HCT116 (cell line): Measurements from ENCODE around the gene PHF2. TPM values are rescaled to one million over a fixed set of nuclear protein-coding genes. Genes with fewer than 3 reads are reported as not detected.

Source experiments
- ATAC-seq: fragments of 200-7000 bp; cut with Tn5 transposase; 2 replicates; pipeline ENCODE4 v1.9.1; 2020; ENCODE audit warnings: mild to moderate bottlenecking, moderate library complexity
- BruUV-seq: library from RNA; stranded (reverse); fragments of 400-500 nt; replicated peaks from 2 replicates; lab custom pipeline; 2021; lab: Mats Ljungman, UMichigan
- CTCF ChIA-PET: fragments of 300-600 bp; sonication (Branson Sonifier 250); formaldehyde crosslinking; loops from one replicate; lab custom pipeline; 2021; ENCODE audit warnings: antibody characterized with exemption; lab: Charles Lee
- POLR2A ChIA-PET: fragments of 300-600, 350-600 bp; sonication (Branson Sonifier 250); formaldehyde crosslinking; loops from one replicate; lab custom pipeline; 2021; ENCODE audit warnings: antibody characterized with exemption; lab: Charles Lee
- RAD21 ChIA-PET, 2 experiments: fragments of 300-600 bp; sonication (Branson Sonifier 250); formaldehyde crosslinking; loops; one replicate each; lab custom pipeline; 2023; ENCODE audit warnings: low total read pairs in 2 of 2; ENCODE audit not compliant: uncharacterized antibody in 2 of 2, unreplicated experiment in 2 of 2, low non-redundant PET in 1 of 2; lab: Charles Lee
- DNase-seq: peaks from one replicate; pipeline ENCODE4 v3.0.0-alpha.2; 2010; ENCODE audit warnings: low read depth, low spot score
- H2AFZ ChIP-seq: fragments of 200-600 bp; shearing (Covaris generic), sonication (generic); 2 replicates; pipeline ENCODE4 v1.6.1; 2017; ENCODE audit warnings: low read depth, mixed run types, mixed read lengths, antibody characterized with exemption, low read length; ENCODE audit not compliant: poor library complexity, severe bottlenecking
- H3K27ac ChIP-seq: 2 replicates; pipeline ENCODE4 v1.5.1; 2012; ENCODE audit warnings: low read depth, low read length
- H3K27me3 ChIP-seq: fragments of 200-600 bp; sonication (generic); 2 replicates; pipeline ENCODE4 v1.6.1; 2016; ENCODE audit warnings: mixed run types, low read length, mixed read lengths; ENCODE audit not compliant: insufficient read depth
- H3K36me3 ChIP-seq, 2 experiments: fragments of 200-500 bp in 1 of 2; fragments of 200-600 bp in 1 of 2; sonication (Bioruptor generic) in 1 of 2; sonication (generic) in 1 of 2; 2 replicates each; pipeline versions ENCODE4 v1.5.1 to v1.6.1; 2014 to 2016; ENCODE audit warnings: low read length in 2 of 2, inconsistent platforms in 1 of 2, mixed read lengths in 1 of 2, mixed run types in 1 of 2; ENCODE audit not compliant: insufficient read depth in 2 of 2, control insufficient read depth in 1 of 2
- H3K4me1 ChIP-seq, 2 experiments: fragments of 200-600 bp in 1 of 2; sonication (generic) in 1 of 2; 2 replicates each; pipeline versions ENCODE4 v1.5.1 to v1.6.1; 2012 to 2017; ENCODE audit warnings: low read length in 2 of 2, inconsistent platforms in 1 of 2, mild to moderate bottlenecking in 1 of 2, mixed read lengths in 1 of 2, mixed run types in 1 of 2, moderate library complexity in 1 of 2; ENCODE audit not compliant: insufficient read depth in 2 of 2, control insufficient read depth in 1 of 2
- H3K4me2 ChIP-seq: fragments of 200-600 bp; sonication (generic); 2 replicates; pipeline ENCODE4 v1.6.1; 2017; ENCODE audit warnings: mixed run types, low read length, mixed read lengths
- H3K4me3 ChIP-seq, 2 experiments: fragments of 200-600 bp in 1 of 2; sonication (generic) in 1 of 2; replicated peaks in 1 of 2; 2 replicates each; pipeline ENCODE4 v1.5.1; 2011 to 2016; ENCODE audit warnings: low read length in 2 of 2, control low read depth in 1 of 2, low read depth in 1 of 2, mild to moderate bottlenecking in 1 of 2, mixed read lengths in 1 of 2, mixed run types in 1 of 2
- H3K79me2 ChIP-seq: fragments of 200-600 bp; sonication (generic); 2 replicates; pipeline ENCODE4 v1.6.1; 2017; ENCODE audit warnings: mild to moderate bottlenecking, mixed run types, low read length, moderate library complexity, mixed read lengths; ENCODE audit not compliant: insufficient read depth
- H3K9ac ChIP-seq: fragments of 200-600 bp; sonication (generic); 2 replicates; pipeline ENCODE4 v1.6.1; 2016; ENCODE audit warnings: low read length, mixed read lengths
- H3K9me2 ChIP-seq: fragments of 200-600 bp; sonication (generic), shearing (Covaris generic); 2 replicates; pipeline ENCODE4 v1.6.1; 2017; ENCODE audit warnings: mixed run types, mild to moderate bottlenecking, moderate library complexity; ENCODE audit not compliant: insufficient read depth
- H3K9me3 ChIP-seq, 2 experiments: fragments of 200-500 bp in 1 of 2; fragments of 200-600 bp in 1 of 2; sonication (Bioruptor generic) in 1 of 2; sonication (generic) in 1 of 2; 2 replicates each; pipeline ENCODE4 v1.6.1; 2014 to 2017; ENCODE audit warnings: low read length in 2 of 2, mixed read lengths in 2 of 2, inconsistent platforms in 1 of 2, low read depth in 1 of 2, mild to moderate bottlenecking in 1 of 2, mixed run types in 1 of 2, moderate library complexity in 1 of 2; ENCODE audit not compliant: control insufficient read depth in 1 of 2, insufficient read depth in 1 of 2
- H4K20me1 ChIP-seq: fragments of 200-600 bp; sonication (generic), shearing (Covaris generic); 2 replicates; pipeline ENCODE4 v1.6.1; 2017; ENCODE audit warnings: mixed run types, mild to moderate bottlenecking, moderate library complexity; ENCODE audit not compliant: insufficient read depth
- EGR1 ChIP-seq: IDR thresholded peaks from 2 replicates; pipeline ENCODE4 v1.6.1; 2012; ENCODE audit warnings: low read depth
- ELF1 ChIP-seq: IDR thresholded peaks from 2 replicates; pipeline ENCODE4 v1.6.1; 2012; ENCODE audit warnings: low read depth, borderline replicate concordance
- FOSL1 ChIP-seq: IDR thresholded peaks from 2 replicates; pipeline ENCODE4 v1.6.1; 2012; ENCODE audit warnings: low read depth
- intact Hi-C: fragments of 100-400 bp; cut with micrococcal nuclease; formaldehyde crosslinking; loops from 2 replicates; pipeline ENCODE4 v1.10.0; 2022
- total RNA-seq: library from RNA; stranded (reverse); gene quantifications from one replicate; pipeline ENCODE4 v1.2.1, GENCODE V29; 2021; ENCODE audit not compliant: unreplicated experiment
- TF ChIP-seq, protein P1 (sequence below): IDR thresholded peaks from 2 replicates; pipeline ENCODE4 v1.6.1; 2012
- TF ChIP-seq, protein P2 (sequence below): IDR thresholded peaks from 2 replicates; pipeline ENCODE4 v1.6.1; 2011; ENCODE audit warnings: mild to moderate bottlenecking, low read length, moderate library complexity; ENCODE audit not compliant: insufficient replicate concordance; ENCODE audit errors: extremely low read depth
- TF ChIP-seq, protein P3 (sequence below), 3 experiments: fragments of 200-600 bp in 1 of 3; sonication (generic) in 1 of 3; IDR thresholded peaks in 2 of 3; conservative IDR thresholded peaks in 1 of 3; 2 replicates each; pipeline ENCODE4 v1.5.1; 2012 to 2017; ENCODE audit warnings: low read depth in 2 of 3, low read length in 2 of 3, antibody characterized with exemption in 1 of 3, borderline replicate concordance in 1 of 3, control low read depth in 1 of 3, mild to moderate bottlenecking in 1 of 3, mixed read lengths in 1 of 3, mixed run types in 1 of 3, moderate library complexity in 1 of 3; ENCODE audit not compliant: insufficient read depth in 1 of 3
- TF ChIP-seq, protein P4 (sequence below): IDR thresholded peaks from 2 replicates; pipeline ENCODE4 v1.6.1; 2012; ENCODE audit warnings: low read depth

PHF2 gene
- total RNA-seq, 1 experiment from 2014 or later = 20.6 TPM

DNA sequence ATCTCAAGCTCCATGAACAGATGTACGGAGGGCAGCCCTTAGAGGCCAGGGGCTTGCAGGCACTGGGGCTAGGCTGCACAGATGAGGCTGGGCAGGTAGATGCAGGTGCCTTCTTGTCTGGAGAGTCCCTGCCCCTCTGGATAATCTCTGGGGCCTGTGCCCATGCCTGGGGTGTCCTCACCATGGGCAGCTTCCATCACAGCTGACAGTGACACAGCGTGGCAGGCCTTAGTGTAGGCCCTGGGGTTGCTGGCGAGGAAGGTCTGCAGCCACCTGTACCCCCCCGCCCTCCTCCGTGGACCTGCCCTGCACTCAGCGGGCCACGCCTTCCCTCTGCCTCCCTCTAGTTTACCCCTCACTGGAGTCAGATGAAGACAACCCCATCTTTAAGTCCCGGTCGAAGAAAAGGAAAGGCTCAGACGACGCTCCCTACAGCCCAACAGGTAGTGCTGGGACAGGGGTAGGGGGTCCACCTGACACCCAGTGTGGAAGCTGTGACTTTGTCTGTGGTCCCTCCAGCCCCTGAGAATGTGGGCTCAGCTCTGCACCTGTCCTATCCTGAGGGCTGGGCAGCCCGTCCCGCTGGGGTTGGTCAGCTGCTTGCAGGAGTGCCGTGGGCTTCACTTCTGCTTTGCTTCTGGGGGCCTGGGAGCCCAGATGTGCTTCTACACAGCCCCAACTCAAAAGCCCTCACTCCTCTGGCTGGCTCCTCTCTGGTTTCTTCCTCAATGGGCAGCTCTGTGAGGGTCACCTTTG is 98.4 kb downstream of the PHF2 start:
- Histone ChIP-seq H3K4me1 (no peaks in the 10 kb centered on the region), H4K20me1 (no peaks in the 10 kb centered on the region), H3K9me3 (no peaks in the 10 kb centered on the region; a peak in 1 of 4 replicates), H3K9ac (no peak overlapping the region), H2AFZ (no peak overlapping the region), H3K79me2 (no peaks in the 10 kb centered on the region), H3K9me2 (no peaks in the 10 kb centered on the region), H3K27ac (no peak overlapping the region), H3K27me3 (no peaks in the 10 kb centered on the region), H3K36me3 (no peaks in the 10 kb centered on the region), H3K4me3 (no peak overlapping the region), H3K4me2 (no peak overlapping the region)
- CTCF ChIA-PET = no interaction called here
- no peak for ATAC-seq
- POLR2A ChIA-PET = no interaction called here
- TF ChIP-seq, protein P1, sequence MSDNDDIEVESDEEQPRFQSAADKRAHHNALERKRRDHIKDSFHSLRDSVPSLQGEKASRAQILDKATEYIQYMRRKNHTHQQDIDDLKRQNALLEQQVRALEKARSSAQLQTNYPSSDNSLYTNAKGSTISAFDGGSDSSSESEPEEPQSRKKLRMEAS = no peak
- no peak for TF ChIP-seq EGR1
- TF ChIP-seq, protein P2, sequence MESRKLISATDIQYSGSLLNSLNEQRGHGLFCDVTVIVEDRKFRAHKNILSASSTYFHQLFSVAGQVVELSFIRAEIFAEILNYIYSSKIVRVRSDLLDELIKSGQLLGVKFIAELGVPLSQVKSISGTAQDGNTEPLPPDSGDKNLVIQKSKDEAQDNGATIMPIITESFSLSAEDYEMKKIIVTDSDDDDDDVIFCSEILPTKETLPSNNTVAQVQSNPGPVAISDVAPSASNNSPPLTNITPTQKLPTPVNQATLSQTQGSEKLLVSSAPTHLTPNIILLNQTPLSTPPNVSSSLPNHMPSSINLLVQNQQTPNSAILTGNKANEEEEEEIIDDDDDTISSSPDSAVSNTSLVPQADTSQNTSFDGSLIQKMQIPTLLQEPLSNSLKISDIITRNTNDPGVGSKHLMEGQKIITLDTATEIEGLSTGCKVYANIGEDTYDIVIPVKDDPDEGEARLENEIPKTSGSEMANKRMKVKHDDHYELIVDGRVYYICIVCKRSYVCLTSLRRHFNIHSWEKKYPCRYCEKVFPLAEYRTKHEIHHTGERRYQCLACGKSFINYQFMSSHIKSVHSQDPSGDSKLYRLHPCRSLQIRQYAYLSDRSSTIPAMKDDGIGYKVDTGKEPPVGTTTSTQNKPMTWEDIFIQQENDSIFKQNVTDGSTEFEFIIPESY = no peak
- TF ChIP-seq, protein P3, sequence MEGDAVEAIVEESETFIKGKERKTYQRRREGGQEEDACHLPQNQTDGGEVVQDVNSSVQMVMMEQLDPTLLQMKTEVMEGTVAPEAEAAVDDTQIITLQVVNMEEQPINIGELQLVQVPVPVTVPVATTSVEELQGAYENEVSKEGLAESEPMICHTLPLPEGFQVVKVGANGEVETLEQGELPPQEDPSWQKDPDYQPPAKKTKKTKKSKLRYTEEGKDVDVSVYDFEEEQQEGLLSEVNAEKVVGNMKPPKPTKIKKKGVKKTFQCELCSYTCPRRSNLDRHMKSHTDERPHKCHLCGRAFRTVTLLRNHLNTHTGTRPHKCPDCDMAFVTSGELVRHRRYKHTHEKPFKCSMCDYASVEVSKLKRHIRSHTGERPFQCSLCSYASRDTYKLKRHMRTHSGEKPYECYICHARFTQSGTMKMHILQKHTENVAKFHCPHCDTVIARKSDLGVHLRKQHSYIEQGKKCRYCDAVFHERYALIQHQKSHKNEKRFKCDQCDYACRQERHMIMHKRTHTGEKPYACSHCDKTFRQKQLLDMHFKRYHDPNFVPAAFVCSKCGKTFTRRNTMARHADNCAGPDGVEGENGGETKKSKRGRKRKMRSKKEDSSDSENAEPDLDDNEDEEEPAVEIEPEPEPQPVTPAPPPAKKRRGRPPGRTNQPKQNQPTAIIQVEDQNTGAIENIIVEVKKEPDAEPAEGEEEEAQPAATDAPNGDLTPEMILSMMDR (IDR thresholded peaks at IDR 0.05 in 2 of 3, conservative IDR thresholded peaks at IDR 0.05 in 1 of 3; ENCODE audit: borderline replicate concordance in 1 of 3, insufficient read depth in 1 of 3, low read depth in 2 of 3, low read length in 2 of 3) = no peak
- TF ChIP-seq, protein P4, sequence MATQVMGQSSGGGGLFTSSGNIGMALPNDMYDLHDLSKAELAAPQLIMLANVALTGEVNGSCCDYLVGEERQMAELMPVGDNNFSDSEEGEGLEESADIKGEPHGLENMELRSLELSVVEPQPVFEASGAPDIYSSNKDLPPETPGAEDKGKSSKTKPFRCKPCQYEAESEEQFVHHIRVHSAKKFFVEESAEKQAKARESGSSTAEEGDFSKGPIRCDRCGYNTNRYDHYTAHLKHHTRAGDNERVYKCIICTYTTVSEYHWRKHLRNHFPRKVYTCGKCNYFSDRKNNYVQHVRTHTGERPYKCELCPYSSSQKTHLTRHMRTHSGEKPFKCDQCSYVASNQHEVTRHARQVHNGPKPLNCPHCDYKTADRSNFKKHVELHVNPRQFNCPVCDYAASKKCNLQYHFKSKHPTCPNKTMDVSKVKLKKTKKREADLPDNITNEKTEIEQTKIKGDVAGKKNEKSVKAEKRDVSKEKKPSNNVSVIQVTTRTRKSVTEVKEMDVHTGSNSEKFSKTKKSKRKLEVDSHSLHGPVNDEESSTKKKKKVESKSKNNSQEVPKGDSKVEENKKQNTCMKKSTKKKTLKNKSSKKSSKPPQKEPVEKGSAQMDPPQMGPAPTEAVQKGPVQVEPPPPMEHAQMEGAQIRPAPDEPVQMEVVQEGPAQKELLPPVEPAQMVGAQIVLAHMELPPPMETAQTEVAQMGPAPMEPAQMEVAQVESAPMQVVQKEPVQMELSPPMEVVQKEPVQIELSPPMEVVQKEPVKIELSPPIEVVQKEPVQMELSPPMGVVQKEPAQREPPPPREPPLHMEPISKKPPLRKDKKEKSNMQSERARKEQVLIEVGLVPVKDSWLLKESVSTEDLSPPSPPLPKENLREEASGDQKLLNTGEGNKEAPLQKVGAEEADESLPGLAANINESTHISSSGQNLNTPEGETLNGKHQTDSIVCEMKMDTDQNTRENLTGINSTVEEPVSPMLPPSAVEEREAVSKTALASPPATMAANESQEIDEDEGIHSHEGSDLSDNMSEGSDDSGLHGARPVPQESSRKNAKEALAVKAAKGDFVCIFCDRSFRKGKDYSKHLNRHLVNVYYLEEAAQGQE = no peak
- no peak for TF ChIP-seq ELF1
- TF ChIP-seq FOSL1 = no peak
- RAD21 ChIA-PET = no interaction called here
- BruUV-seq = no TSS peak
- intact Hi-C loops = no loop called here
- no peak for DNase-seq
